Activated CD8-positive, alpha-beta memory T cell treated with anti-CD3 and anti-CD28 coated beads, Interleukin-2, amount 10 ng/mL, durations not matched to agents 7 days and 5 days (primary cell): ENCODE data around the gene LDLRAD2. TPM values are rescaled to one million over a fixed set of nuclear protein-coding genes. Genes with fewer than 3 reads are reported as not detected.
"Not testable (repeated sequence)": the region's sequence is repeated elsewhere in the genome, so short reads cannot be mapped to it uniquely, and the experiment has no call there.

ENCODE experiments used
- ATAC-seq: fragments of 150-1000 bp; cut with Tn5 transposase; one replicate; pipeline ENCODE4 v1.10.0; 2021; ENCODE audit warnings: moderate library complexity
- CTCF ChIA-PET: fragments of 350-600 bp; sonication (Branson Sonifier 250); formaldehyde crosslinking; loops from one replicate; lab custom pipeline; 2021; ENCODE audit warnings: antibody characterized with exemption; lab: Charles Lee
- DNase-seq: peaks from one replicate; pipeline ENCODE4 v3.0.0-alpha.2; 2020
- H3K27ac Mint-ChIP-seq: one replicate; pipeline ENCODE4 v1.8.0; 2021; ENCODE audit warnings: mild to moderate bottlenecking, mixed read lengths
- H3K27me3 Mint-ChIP-seq: one replicate; pipeline ENCODE4 v1.8.0; 2021; ENCODE audit warnings: mixed read lengths
- H3K36me3 Mint-ChIP-seq: one replicate; pipeline ENCODE4 v1.8.0; 2021; ENCODE audit warnings: mild to moderate bottlenecking, mixed read lengths
- H3K4me1 Mint-ChIP-seq: one replicate; pipeline ENCODE4 v1.8.0; 2021; ENCODE audit warnings: mixed read lengths
- H3K4me3 Mint-ChIP-seq: one replicate; pipeline ENCODE4 v1.8.0; 2021; ENCODE audit warnings: mild to moderate bottlenecking, moderate library complexity, mixed read lengths
- H3K9me3 Mint-ChIP-seq: one replicate; pipeline ENCODE4 v1.8.0; 2022; ENCODE audit warnings: low read depth, mixed read lengths
- total RNA-seq, 2 experiments: library from RNA; stranded (reverse); gene quantifications; one replicate each; pipeline ENCODE4 v1.2.3, GENCODE V29; 2021

LDLRAD2 gene
- total RNA-seq, 2 experiments from 2014 or later, result not detected

DNA sequence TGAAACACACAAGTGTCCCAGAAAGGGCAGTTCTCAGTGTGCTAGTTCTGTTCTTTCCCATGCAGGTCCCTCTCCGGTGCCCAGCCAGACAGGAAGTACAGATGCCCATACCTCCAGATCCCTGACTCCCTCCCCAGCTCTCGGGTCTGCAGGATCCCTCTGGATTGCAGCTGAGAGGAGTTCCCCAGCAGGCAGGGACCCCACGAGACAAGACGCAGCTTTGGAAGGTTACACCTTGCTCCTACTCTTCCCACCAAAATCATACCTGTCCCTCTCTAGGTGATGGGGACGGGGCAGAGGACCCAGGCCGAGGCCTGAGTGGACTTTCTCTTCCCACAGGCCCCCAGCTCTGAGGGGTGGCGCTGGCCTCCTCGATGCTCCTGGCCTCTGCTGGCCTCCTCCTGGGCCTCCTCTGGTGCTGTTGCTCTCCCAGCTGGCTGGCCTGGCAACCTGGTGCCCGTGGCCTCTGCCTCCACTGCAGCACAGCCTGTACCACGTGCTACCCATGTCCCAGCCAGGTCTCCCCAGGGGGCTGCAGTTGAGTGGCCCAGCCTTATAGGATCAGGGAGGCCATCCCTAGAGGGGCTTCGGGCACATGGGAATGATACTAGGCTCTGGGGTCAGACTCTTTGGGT, 9.4 kb downstream of the LDLRAD2 start:
- H3K27ac Mint-ChIP-seq, result no peak overlapping the region
- no peaks in the 10 kb centered on the region for H3K9me3 Mint-ChIP-seq
- H3K27me3 Mint-ChIP-seq, result no peaks in the 10 kb centered on the region
- ATAC-seq (no peak), DNase-seq (no peak)
- H3K4me3 Mint-ChIP-seq, result no peak overlapping the region
- H3K4me1 Mint-ChIP-seq, result peaks cover 4% of the 10 kb centered on the region
- H3K36me3 Mint-ChIP-seq, result no peaks in the 10 kb centered on the region
- CTCF ChIA-PET, result interaction anchor here (0.8 kb wide), 1 partner anchor 203 kb away, joined by 3 read pairs; no protein-coding TSS in a partner anchor

DNA sequence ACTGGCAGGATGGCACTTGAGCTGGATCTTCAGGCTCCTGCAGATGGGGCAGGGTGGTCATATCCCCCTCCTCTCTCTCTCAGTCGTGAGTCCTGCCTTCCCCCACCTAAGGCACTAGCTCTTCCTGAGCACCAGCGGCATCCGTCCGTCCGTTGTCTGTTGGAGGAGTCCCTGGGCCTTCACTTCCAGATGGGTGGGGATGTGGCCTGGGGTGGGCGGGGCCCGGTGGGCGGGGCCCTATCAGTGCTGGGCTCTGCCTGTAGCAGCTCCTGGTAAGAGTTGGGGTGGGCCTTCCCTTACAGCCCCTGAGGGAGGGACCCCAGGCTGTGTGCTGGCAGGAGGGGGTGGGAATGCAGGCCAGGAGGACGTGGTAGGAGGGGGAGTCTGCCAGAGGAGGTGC, 10.3 kb downstream of the LDLRAD2 start:
- Mint-ChIP-seq H3K4me3 (no peak overlapping the region), H3K36me3 (no peaks in the 10 kb centered on the region), H3K27ac (no peak overlapping the region), H3K27me3 (no peaks in the 10 kb centered on the region), H3K4me1 (peaks cover 4% of the 10 kb centered on the region), H3K9me3 (no peaks in the 10 kb centered on the region)
- ATAC-seq, result no peak
- no peak for DNase-seq
- CTCF ChIA-PET, result no interaction called here

DNA sequence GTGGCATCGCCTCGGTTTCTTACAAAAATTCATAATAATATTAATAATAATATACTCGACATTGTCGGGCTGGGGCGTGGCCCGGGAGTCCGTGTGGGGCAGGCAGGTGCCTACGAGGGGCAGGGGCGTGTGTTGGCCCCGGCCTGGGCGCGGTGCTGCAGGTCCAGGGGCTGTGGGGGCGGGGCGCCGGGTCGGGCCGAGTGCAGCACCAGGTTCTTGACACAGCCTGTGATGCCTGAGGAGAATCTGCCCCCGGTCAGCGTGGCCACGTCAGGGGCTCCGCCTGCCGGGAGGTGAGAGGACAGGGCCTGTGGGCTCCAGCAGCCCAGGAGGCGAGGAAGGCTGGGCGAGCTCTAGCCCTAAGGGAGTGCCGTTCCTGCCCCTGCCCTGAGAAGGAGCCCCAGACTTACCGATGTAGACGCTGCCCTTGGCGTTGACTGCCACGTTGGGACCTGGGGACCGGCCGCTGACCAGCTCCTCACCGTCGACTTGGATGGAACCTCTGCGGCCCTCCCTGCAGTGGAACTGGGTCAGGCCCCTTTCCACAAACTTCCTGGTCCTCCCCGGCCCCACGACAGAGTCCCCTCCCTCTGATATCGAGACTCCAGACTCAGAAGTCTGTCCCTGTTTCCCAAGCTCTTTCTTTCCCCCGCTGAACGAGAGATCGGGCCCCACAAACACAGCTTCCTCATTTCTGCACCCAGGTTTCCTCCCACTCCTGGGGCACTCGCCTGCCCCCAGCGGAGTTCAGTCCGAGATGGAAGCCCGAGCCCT, 11.3 kb downstream of the LDLRAD2 start:
- H3K27me3 Mint-ChIP-seq, result no peaks in the 10 kb centered on the region
- H3K4me1 Mint-ChIP-seq, result peaks cover 2% of the 10 kb centered on the region
- H3K36me3 Mint-ChIP-seq, result no peaks in the 10 kb centered on the region
- CTCF ChIA-PET, result no interaction called here
- no peak for DNase-seq
- H3K9me3 Mint-ChIP-seq, result no peaks in the 10 kb centered on the region
- no peak for ATAC-seq
- no peak overlapping the region for H3K4me3 Mint-ChIP-seq
- no peak overlapping the region for H3K27ac Mint-ChIP-seq

DNA sequence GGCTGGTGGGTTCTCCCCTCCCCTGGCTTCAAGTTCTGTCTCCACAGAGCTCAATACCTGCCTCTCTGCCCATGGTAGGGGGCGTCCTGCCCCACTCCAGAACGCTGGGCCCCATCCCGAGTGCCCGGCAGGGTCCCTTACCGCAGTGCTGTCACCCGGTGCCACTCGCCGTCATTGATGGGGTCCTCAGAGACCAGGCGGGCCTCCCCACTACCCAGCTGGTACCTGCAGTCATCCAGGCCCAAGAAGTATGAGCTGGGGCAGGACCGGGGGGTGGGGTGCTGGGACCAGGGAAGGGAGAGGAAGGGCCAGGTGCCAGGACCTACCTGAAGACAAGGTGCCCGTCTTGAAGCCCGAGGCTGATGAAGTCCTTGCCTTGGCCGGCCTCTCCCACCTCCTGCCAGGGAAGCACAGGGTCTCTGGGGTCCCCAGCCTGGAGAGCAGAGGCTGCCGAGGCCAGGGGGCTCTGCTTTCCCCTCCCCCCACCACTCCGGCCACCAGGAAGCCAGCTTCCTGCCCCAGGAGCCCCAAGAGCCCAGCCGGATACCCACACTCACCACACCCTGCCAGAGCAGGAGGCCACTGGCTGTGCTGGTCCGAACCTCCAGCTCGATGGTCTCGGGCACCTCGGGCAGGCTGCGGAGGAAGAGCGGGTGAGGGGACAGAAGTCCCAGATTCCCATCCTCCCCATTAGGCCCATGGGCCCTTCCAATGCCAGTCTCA, 12.1 kb downstream of the LDLRAD2 start:
- Mint-ChIP-seq H3K36me3 (no peaks in the 10 kb centered on the region), H3K9me3 (no peaks in the 10 kb centered on the region), H3K27me3 (no peaks in the 10 kb centered on the region), H3K27ac (no peak overlapping the region), H3K4me3 (no peak overlapping the region), H3K4me1 (no peaks in the 10 kb centered on the region)
- CTCF ChIA-PET, result no interaction called here
- no peak for DNase-seq
- ATAC-seq, result no peak

DNA sequence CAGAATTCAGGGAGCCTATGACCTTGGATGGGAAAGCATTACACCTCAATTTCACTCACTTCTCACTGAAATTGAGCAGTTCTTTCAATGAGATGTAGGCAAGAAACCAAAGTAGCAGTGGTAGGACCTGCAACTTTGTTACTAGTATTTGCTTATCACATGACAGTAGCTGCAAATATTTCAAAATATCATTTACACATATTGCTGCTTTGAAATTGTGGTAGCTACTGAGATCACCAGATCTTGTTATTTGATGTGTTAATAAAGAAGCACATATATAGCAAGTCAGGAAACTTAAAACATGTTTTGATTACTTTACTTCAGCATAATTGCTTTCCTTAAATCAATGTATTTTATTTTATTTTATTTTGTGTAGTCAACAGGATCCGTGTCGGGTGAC, 12.9 kb downstream of the LDLRAD2 start:
- Mint-ChIP-seq H3K4me1 (no peaks in the 10 kb centered on the region), H3K9me3 (no peaks in the 10 kb centered on the region), H3K27ac (no peak overlapping the region), H3K4me3 (no peak overlapping the region), H3K27me3 (no peaks in the 10 kb centered on the region), H3K36me3 (no peaks in the 10 kb centered on the region)
- no peak for DNase-seq
- CTCF ChIA-PET, result no interaction called here
- no peak for ATAC-seq

DNA sequence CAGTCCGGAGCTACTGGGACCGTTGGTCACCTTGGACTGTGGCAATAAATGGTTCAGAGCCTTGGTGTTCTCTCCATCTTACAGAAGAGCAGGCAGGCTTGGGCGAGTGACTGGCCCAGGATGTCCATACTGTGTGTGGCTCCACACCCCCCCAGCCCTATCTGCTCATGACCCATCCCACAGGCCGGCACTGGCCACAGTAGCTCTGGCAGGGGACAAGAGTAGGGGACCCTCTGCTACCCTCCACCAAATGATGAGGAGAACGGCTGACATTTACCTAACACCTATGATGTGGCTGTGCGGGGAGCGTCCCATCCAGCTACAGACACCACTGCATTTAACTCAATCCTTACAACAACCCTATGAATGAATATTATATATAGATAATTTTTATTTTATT, 13.3 kb downstream of the LDLRAD2 start:
- CTCF ChIA-PET, result no interaction called here
- Mint-ChIP-seq H3K9me3 (no peaks in the 10 kb centered on the region), H3K4me3 (no peak overlapping the region), H3K27me3 (no peaks in the 10 kb centered on the region), H3K36me3 (no peaks in the 10 kb centered on the region), H3K27ac (no peak overlapping the region), H3K4me1 (no peaks in the 10 kb centered on the region)
- DNase-seq (no peak), ATAC-seq (no peak)

DNA sequence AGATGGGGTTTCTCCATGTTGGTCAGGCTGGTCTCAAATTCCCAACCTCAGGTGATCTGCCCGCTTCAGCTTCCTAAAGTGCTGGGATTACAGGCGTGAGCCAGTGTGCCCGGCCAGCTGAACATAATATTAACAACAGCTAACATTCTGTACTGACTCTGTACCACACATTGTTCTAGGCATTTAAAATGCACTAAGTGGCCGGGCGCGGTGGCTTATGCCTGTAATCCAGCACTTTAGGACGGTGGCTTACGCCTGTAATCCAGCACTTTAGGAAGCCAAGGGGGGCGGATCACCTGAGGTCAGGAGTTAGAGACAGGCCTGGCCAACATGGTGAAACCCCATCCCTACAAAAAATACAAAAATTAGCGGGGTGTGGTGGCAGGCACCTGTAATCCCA, 14.6 kb downstream of the LDLRAD2 start:
- H3K9me3 Mint-ChIP-seq, H3K27ac Mint-ChIP-seq, H3K4me3 Mint-ChIP-seq, H3K27me3 Mint-ChIP-seq, DNase-seq, H3K36me3 Mint-ChIP-seq, CTCF ChIA-PET, ATAC-seq, H3K4me1 Mint-ChIP-seq: not testable (repeated sequence)

DNA sequence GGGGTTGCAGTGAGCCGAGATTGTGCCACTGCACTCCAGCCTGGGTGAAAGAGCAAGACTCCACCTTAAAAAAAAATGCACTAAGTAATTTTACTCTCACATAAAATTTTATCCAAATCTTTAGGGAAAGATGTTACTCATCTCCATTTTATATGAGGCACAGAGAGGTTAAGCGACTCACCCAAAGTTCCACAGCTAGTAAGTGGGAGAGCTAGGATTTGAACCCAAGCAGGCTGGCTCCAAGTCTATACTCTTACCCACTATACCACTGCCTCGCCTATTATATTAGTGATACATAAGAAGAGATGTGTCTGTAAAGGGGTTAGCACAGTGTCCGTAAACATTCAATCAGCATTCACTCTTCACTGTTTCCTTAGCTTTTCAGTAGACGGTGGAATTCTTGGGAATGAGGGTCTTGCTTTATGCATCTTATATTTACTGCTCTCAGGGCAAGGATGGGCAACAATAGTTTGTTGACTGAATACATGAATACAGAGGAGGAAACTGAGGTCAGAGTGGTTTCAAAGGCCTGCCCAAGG, 15.1 kb downstream of the LDLRAD2 start:
- no peaks in the 10 kb centered on the region for H3K36me3 Mint-ChIP-seq
- no peaks in the 10 kb centered on the region for H3K4me1 Mint-ChIP-seq
- CTCF ChIA-PET, result no interaction called here
- no peaks in the 10 kb centered on the region for H3K9me3 Mint-ChIP-seq
- DNase-seq (no peak), ATAC-seq (no peak)
- H3K27me3 Mint-ChIP-seq, result no peaks in the 10 kb centered on the region
- H3K27ac Mint-ChIP-seq, result no peak overlapping the region
- H3K4me3 Mint-ChIP-seq, result no peak overlapping the region

DNA sequence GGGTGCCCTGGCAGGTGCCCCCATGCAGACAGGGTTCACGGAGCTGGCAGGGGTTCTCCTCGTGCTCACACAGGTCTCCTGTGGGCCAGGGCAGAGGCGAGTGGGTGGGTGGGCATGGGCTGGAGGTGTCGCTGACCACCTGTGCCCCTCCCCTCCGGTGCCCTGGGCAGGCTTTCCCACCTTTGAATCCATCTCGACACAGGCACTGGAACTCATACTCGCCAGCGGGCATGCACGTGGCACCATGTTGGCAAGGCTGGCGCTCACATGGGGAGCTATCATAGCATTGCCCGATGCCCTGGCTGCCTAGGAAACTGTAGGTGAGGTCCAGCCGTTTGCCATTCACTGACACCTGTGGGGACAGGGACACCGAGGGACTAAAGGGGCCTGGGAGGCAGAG, 16.0 kb downstream of the LDLRAD2 start:
- H3K9me3 Mint-ChIP-seq, result no peaks in the 10 kb centered on the region
- CTCF ChIA-PET, result no interaction called here
- no peaks in the 10 kb centered on the region for H3K4me1 Mint-ChIP-seq
- H3K4me3 Mint-ChIP-seq, result no peak overlapping the region
- DNase-seq (no peak), ATAC-seq (no peak)
- H3K27ac Mint-ChIP-seq, result no peak overlapping the region
- H3K36me3 Mint-ChIP-seq, result peaks cover 3% of the 10 kb centered on the region
- H3K27me3 Mint-ChIP-seq, result no peaks in the 10 kb centered on the region

DNA sequence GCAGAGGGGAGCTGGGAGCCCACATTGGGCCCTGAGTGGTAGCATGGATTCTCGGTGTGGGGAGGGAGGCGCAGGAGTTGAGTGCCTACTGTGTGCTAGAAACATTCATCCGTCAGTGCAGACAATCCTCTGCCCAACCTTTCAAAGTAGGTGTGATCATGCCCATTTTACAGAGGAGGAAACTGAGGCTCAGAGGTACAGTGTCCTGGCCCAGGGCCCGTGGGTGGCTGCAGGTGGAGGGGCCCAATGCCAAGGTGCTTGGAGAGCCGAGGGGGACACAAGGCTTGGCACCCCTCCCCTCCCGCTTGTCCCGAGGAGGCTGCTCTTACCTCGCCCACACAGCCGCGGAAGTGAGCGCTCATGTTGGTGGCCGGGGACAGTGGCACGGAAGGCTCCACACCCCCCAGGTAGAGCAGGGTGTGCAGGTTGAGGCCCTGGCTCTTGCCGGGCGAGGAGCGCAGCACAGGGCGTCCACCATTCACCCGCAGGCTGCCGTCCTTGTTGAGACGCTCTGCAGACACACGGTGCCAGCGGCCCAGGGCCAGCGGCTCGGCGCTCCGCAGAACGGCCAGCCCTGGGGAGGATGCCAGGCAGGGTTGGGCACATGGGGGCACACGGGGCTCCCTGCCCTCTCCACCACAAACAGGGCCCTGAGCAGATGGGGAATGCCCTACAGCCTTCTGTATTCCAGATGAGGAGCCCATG, 16.6 kb downstream of the LDLRAD2 start:
- no peak for ATAC-seq
- H3K9me3 Mint-ChIP-seq, result peaks cover under 1% of the 10 kb centered on the region
- H3K4me1 Mint-ChIP-seq, result no peaks in the 10 kb centered on the region
- no peak for DNase-seq
- peaks cover 3% of the 10 kb centered on the region for H3K36me3 Mint-ChIP-seq
- H3K4me3 Mint-ChIP-seq, result no peak overlapping the region
- no peaks in the 10 kb centered on the region for H3K27me3 Mint-ChIP-seq
- H3K27ac Mint-ChIP-seq, result no peak overlapping the region
- CTCF ChIA-PET, result no interaction called here

DNA sequence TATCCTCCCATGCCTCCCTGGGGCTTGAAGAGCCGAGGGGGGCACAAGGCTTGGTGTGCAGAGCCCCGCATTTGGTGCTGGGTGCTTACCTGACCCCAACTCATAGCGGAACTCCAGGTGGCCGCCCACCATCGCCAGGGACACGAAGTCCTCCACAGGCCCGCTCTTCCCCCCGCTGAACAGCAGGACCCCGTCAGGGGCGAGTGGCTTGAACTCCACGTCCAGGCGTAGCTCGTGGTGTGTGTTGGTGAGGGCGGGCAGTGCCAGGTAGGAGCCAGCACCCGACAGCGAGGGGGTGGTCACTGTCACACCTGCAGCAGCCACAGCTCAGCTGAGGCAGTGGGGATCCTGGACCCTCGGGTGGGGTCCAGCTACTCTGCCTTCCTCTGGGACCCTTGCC, 17.2 kb downstream of the LDLRAD2 start:
- CTCF ChIA-PET, result no interaction called here
- Mint-ChIP-seq H3K27ac (no peak overlapping the region), H3K27me3 (no peaks in the 10 kb centered on the region), H3K4me3 (no peak overlapping the region), H3K4me1 (no peaks in the 10 kb centered on the region), H3K9me3 (peaks cover 7% of the 10 kb centered on the region), H3K36me3 (peaks cover 7% of the 10 kb centered on the region)
- ATAC-seq (no peak), DNase-seq (no peak)

DNA sequence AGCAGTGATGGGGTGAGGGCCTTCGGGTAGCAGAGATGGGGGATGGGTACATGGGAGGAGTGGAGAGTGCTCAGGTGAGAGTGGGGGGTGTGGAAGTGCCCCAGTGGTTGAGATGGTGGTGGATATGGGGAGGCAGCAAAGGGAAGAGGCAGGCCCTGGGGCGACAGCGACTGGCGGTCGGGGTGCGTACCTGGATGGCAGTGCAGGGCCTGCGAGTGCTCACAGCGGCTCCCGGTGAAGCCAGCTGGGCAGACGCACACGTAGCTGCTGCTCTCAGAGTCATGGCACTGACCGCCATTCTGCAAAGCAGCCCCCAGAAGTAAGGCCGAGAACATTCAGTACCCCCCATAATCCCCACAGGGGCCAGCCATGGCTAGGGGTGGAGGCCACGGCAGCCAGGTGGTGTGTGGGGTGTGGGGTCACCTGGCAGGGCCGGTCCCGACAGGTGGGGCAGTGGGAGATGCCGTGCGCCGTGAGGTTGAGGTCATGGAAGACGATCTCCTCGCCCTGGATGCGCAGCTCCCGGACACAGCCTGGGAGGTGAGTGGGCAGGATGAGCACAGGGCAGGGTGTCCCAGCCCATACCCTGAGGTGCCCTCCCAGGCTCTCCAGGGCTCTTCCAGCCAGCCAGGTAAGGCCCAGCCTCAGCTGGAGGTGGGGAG, 18.9 kb downstream of the LDLRAD2 start:
- DNase-seq (no peak), ATAC-seq (no peak)
- H3K27ac Mint-ChIP-seq, result no peak overlapping the region
- H3K9me3 Mint-ChIP-seq, result peaks cover 9% of the 10 kb centered on the region
- no peaks in the 10 kb centered on the region for H3K27me3 Mint-ChIP-seq
- no peaks in the 10 kb centered on the region for H3K4me1 Mint-ChIP-seq
- CTCF ChIA-PET, result no interaction called here
- no peak overlapping the region for H3K4me3 Mint-ChIP-seq
- peaks cover 11% of the 10 kb centered on the region for H3K36me3 Mint-ChIP-seq

DNA sequence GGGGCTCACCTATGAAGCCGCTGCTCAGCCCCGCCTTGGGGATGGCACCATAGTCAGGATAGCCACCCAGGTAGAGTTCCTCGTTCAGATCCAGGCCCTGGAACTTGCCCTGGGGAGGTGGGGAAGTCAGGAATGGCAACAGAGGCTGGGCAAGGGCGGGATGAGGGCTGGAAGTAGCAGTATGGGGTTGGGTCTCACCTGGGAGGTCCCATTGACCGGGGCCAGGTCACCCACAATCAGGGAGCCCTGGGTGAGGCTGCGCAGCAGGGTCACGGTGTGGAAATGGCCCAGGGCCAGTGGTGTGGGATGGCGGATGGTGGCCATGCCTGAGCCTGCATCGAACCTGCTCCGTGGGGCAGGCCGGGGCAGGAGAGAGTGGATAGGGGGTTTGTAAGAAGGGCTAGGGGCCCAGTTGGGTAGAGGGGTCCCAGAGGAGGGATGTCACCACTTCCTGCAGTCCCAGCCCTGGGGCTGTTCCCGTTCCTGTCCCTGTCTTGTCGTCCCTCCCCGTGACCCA, 19.4 kb downstream of the LDLRAD2 start:
- Mint-ChIP-seq H3K27me3 (no peaks in the 10 kb centered on the region), H3K4me3 (no peak overlapping the region), H3K27ac (no peak overlapping the region), H3K9me3 (peaks cover 9% of the 10 kb centered on the region), H3K4me1 (no peaks in the 10 kb centered on the region), H3K36me3 (peaks cover 11% of the 10 kb centered on the region)
- DNase-seq (no peak), ATAC-seq (no peak)
- CTCF ChIA-PET, result no interaction called here
